WTC11 (cell line): ENCODE data around the gene ACSF3. TPM values are rescaled to one million over a fixed set of nuclear protein-coding genes. Genes with fewer than 3 reads are reported as not detected.
A peak's percentile ranks its signal among the peaks of the same experiment; 100 is the strongest.

Experiments
- ATAC-seq: fragments of 200-7000 bp; cut with Tn5 transposase; 2 replicates; pipeline ENCODE4 v1.10.0; 2021; ENCODE audit warnings: mild to moderate bottlenecking, moderate library complexity
- CTCF ChIA-PET: fragments of 300-600 bp; sonication (Branson Sonifier 250); formaldehyde crosslinking; loops from one replicate; lab custom pipeline; 2021; ENCODE audit warnings: antibody characterized with exemption; lab: Charles Lee
- POLR2A ChIA-PET: fragments of 350-600 bp; sonication (Branson Sonifier 250); formaldehyde crosslinking; loops from one replicate; lab custom pipeline; 2021; ENCODE audit warnings: antibody characterized with exemption; lab: Charles Lee
- DNase-seq: peaks from one replicate; pipeline ENCODE4 v3.0.0; 2021; ENCODE audit warnings: low spot score
- H3K27ac Mint-ChIP-seq: 2 replicates; pipeline ENCODE4 v1.8.0; 2021; ENCODE audit warnings: mixed read lengths
- H3K27me3 Mint-ChIP-seq: 2 replicates; pipeline ENCODE4 v1.8.0; 2021; ENCODE audit warnings: low read depth, mild to moderate bottlenecking, moderate library complexity, mixed read lengths
- H3K36me3 Mint-ChIP-seq: 2 replicates; pipeline ENCODE4 v1.8.0; 2021; ENCODE audit warnings: mixed read lengths
- H3K4me1 Mint-ChIP-seq: 2 replicates; pipeline ENCODE4 v1.8.0; 2022; ENCODE audit warnings: mixed read lengths
- H3K4me3 Mint-ChIP-seq: 2 replicates; pipeline ENCODE4 v1.8.0; 2021; ENCODE audit warnings: mild to moderate bottlenecking, moderate library complexity, mixed read lengths
- H3K9me3 Mint-ChIP-seq: 2 replicates; pipeline ENCODE4 v1.8.0; 2021; ENCODE audit warnings: mixed read lengths
- ATF6 ChIP-seq: sonication (generic); formaldehyde crosslinking; IDR thresholded peaks from 2 replicates; pipeline ENCODE4 v1.8.1; 2023; ENCODE audit warnings: mild to moderate bottlenecking, missing genetic modification reagents
- GABPB1 ChIP-seq: sonication (generic); formaldehyde crosslinking; IDR thresholded peaks from 2 replicates; pipeline ENCODE4 v1.8.1; 2023; ENCODE audit warnings: mild to moderate bottlenecking, missing genetic modification reagents
- MYBL2 ChIP-seq: sonication (generic); formaldehyde crosslinking; IDR thresholded peaks from 2 replicates; pipeline ENCODE4 v1.8.1; 2023; ENCODE audit warnings: mild to moderate bottlenecking, moderate library complexity, missing genetic modification reagents
- NFE2L1 ChIP-seq: sonication (generic); formaldehyde crosslinking; IDR thresholded peaks from 2 replicates; pipeline ENCODE4 v1.8.1; 2023; ENCODE audit warnings: missing genetic modification reagents
- PRRX2 ChIP-seq: fragments of 250-450 bp; sonication (Bioruptor Pico); IDR thresholded peaks from 2 replicates; pipeline ENCODE4 v1.8.0; 2021; ENCODE audit warnings: mild to moderate bottlenecking
- RELA ChIP-seq: sonication (generic); formaldehyde crosslinking; IDR thresholded peaks from 2 replicates; pipeline ENCODE4 v1.8.1; 2022; ENCODE audit warnings: missing genetic modification reagents, mild to moderate bottlenecking, borderline replicate concordance
- TEAD4 ChIP-seq: sonication (generic); formaldehyde crosslinking; IDR thresholded peaks from 2 replicates; pipeline ENCODE4 v1.8.0; 2022; ENCODE audit warnings: mild to moderate bottlenecking, missing genetic modification reagents
- TP53 ChIP-seq: sonication (generic); formaldehyde crosslinking; IDR thresholded peaks from 2 replicates; pipeline ENCODE4 v1.8.1; 2023; ENCODE audit warnings: mild to moderate bottlenecking, missing genetic modification reagents
- ZMAT4 ChIP-seq: fragments of 250-450 bp; sonication (Bioruptor Pico); IDR thresholded peaks from 2 replicates; pipeline ENCODE4 v1.9.0; 2021; ENCODE audit warnings: mild to moderate bottlenecking
- ZNF396 ChIP-seq: fragments of 250-450 bp; sonication (Bioruptor Pico); IDR thresholded peaks from 2 replicates; pipeline ENCODE4 v1.8.0; 2021; ENCODE audit warnings: mild to moderate bottlenecking, moderate library complexity, borderline replicate concordance
- ZNF512 ChIP-seq: sonication (generic); formaldehyde crosslinking; IDR thresholded peaks from 2 replicates; pipeline ENCODE4 v1.8.1; 2022; ENCODE audit warnings: missing genetic modification reagents, borderline replicate concordance
- ZNF671 ChIP-seq: fragments of 250-450 bp; sonication (Bioruptor Pico); IDR thresholded peaks from 2 replicates; pipeline ENCODE4 v1.8.0; 2021; ENCODE audit warnings: mild to moderate bottlenecking
- total RNA-seq: library from RNA; stranded (reverse); gene quantifications from 3 replicates; pipeline ENCODE4 v1.2.3, GENCODE V29; 2021
- TF ChIP-seq, protein P1 (sequence below): sonication (generic); formaldehyde crosslinking; IDR thresholded peaks from 2 replicates; pipeline ENCODE4 v1.8.1; 2022; ENCODE audit warnings: mild to moderate bottlenecking, missing genetic modification reagents, moderate library complexity, borderline replicate concordance
- TF ChIP-seq, protein P2 (sequence below): sonication (generic); formaldehyde crosslinking; IDR thresholded peaks from 2 replicates; pipeline ENCODE4 v1.8.0; 2023; ENCODE audit warnings: mild to moderate bottlenecking, missing genetic modification reagents
- TF ChIP-seq, protein P3 (sequence below): sonication (generic); formaldehyde crosslinking; IDR thresholded peaks from 2 replicates; pipeline ENCODE4 v1.8.0; 2022; ENCODE audit warnings: mild to moderate bottlenecking, missing genetic modification reagents

Gene ACSF3
- total RNA-seq, 1 experiment from 2014 or later: 22.9 TPM

- TF ChIP-seq, protein P1, sequence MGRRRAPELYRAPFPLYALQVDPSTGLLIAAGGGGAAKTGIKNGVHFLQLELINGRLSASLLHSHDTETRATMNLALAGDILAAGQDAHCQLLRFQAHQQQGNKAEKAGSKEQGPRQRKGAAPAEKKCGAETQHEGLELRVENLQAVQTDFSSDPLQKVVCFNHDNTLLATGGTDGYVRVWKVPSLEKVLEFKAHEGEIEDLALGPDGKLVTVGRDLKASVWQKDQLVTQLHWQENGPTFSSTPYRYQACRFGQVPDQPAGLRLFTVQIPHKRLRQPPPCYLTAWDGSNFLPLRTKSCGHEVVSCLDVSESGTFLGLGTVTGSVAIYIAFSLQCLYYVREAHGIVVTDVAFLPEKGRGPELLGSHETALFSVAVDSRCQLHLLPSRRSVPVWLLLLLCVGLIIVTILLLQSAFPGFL (CRISPR knock-in tag): no peak
- no peak for TF ChIP-seq ATF6 (CRISPR knock-in tag)
- no peak for TF ChIP-seq PRRX2 (CRISPR knock-in tag)
These were observed 51.0 kb downstream of the ACSF3 start (continued) for GRCh38 chr16:89144681-89145080.

DNA sequence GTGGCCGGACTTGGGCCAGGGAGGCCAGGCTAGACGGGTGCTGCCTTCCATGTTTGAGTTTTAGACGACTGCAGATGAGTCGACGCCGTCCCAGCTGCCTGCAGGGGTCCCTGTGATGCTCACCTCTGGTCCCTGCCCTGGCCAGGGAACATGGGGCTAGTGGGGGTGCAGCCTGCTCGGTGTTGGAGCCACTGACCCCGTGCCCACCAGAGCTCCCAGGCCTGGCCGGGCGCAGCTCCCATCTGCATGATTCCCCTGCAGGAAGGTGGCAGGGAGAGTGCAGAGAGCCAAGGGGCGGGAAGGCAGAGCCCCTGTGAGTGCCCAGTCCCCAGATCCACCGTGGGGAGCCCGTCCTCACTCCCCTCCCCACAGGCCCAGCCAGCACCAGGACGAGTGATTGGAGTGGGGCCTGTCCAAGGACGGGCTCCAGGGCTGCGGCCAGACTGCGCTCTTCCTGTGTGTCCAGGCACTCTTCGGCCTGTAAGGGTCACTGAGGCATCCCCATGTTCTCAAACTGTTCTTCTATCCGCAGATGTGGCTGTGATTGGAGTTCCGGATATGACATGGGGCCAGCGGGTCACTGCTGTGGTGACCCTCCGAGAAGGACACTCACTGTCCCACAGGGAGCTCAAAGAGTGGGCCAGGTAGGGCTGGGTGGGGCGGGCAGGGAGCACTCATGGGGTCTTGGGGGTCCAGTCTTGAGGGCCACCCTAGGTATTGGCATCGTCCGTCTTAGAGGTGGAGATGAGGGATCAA, 51.9 kb downstream of the ACSF3 start:
- Mint-ChIP-seq H3K27ac (no peak overlapping the region), H3K36me3 (peaks cover 39% of the 10 kb centered on the region), H3K4me3 (no peak overlapping the region), H3K27me3 (no peaks in the 10 kb centered on the region), H3K4me1 (no peaks in the 10 kb centered on the region), H3K9me3 (peaks cover 21% of the 10 kb centered on the region)
- CTCF ChIA-PET: interaction anchor here (0.5 kb wide), 1 partner anchor 125 kb away, joined by 3 read pairs; no protein-coding TSS in a partner anchor
- TF ChIP-seq TP53 (CRISPR knock-in tag) (no peak), ZNF671 (CRISPR knock-in tag) (no peak)
- ATAC-seq (no peak), DNase-seq (no peak)
- POLR2A ChIA-PET: no interaction called here

GRCh38 chr16:89146211-89147005, 52.8 kb downstream of the ACSF3 start:
- DNase-seq: no peak
- no peak for ATAC-seq
- Mint-ChIP-seq H3K27me3 (no peaks in the 10 kb centered on the region), H3K4me1 (no peaks in the 10 kb centered on the region), H3K27ac (peak overlapping the region; percentile 70; the same call in 1 of the 2 replicates), H3K4me3 (no peak overlapping the region), H3K36me3 (peaks cover 48% of the 10 kb centered on the region), H3K9me3 (peaks cover 21% of the 10 kb centered on the region)
- TF ChIP-seq NFE2L1 (CRISPR knock-in tag) (no peak), ZNF512 (CRISPR knock-in tag) (no peak), TEAD4 (CRISPR knock-in tag) (no peak), ZNF396 (CRISPR knock-in tag) (no peak), GABPB1 (CRISPR knock-in tag) (no peak), MYBL2 (no peak), ZMAT4 (CRISPR knock-in tag) (no peak), ATF6 (CRISPR knock-in tag) (no peak), RELA (CRISPR knock-in tag) (no peak)
- TF ChIP-seq, protein P2, sequence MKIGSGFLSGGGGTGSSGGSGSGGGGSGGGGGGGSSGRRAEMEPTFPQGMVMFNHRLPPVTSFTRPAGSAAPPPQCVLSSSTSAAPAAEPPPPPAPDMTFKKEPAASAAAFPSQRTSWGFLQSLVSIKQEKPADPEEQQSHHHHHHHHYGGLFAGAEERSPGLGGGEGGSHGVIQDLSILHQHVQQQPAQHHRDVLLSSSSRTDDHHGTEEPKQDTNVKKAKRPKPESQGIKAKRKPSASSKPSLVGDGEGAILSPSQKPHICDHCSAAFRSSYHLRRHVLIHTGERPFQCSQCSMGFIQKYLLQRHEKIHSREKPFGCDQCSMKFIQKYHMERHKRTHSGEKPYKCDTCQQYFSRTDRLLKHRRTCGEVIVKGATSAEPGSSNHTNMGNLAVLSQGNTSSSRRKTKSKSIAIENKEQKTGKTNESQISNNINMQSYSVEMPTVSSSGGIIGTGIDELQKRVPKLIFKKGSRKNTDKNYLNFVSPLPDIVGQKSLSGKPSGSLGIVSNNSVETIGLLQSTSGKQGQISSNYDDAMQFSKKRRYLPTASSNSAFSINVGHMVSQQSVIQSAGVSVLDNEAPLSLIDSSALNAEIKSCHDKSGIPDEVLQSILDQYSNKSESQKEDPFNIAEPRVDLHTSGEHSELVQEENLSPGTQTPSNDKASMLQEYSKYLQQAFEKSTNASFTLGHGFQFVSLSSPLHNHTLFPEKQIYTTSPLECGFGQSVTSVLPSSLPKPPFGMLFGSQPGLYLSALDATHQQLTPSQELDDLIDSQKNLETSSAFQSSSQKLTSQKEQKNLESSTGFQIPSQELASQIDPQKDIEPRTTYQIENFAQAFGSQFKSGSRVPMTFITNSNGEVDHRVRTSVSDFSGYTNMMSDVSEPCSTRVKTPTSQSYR (CRISPR knock-in tag): no peak
- TF ChIP-seq, protein P3, sequence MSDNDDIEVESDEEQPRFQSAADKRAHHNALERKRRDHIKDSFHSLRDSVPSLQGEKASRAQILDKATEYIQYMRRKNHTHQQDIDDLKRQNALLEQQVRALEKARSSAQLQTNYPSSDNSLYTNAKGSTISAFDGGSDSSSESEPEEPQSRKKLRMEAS (CRISPR knock-in tag): no peak
- POLR2A ChIA-PET: no interaction called here
- CTCF ChIA-PET: no interaction called here
